H1 (cell line): ENCODE data around the gene GMPR2. TPM values are rescaled to one million over a fixed set of nuclear protein-coding genes. Genes with fewer than 3 reads are reported as not detected.
A peak's percentile ranks its signal among the peaks of the same experiment; 100 is the strongest.

Experiments
- ASH2L ChIP-seq: fragments of 200-600, 300-600 bp; sonication (generic); IDR thresholded peaks from one replicate; pipeline ENCODE4 v1.7.1; 2017; ENCODE audit warnings: low read length
- EP300 ChIP-seq, 2 experiments: IDR thresholded peaks; 1 replicate in 1 of 2; 2 replicates in 1 of 2; pipeline ENCODE4 v1.6.1; 2011 to 2012; ENCODE audit warnings: low read depth in 2 of 2, low read length in 2 of 2, mild to moderate bottlenecking in 2 of 2, borderline replicate concordance in 1 of 2, inconsistent platforms in 1 of 2, moderate library complexity in 1 of 2
- HDAC6 ChIP-seq: IDR thresholded peaks from one replicate; pipeline ENCODE4 v1.7.1; 2012; ENCODE audit warnings: low read depth, mild to moderate bottlenecking, inconsistent platforms, low read length, moderate library complexity
- NRF1 ChIP-seq: IDR thresholded peaks from 2 replicates; pipeline ENCODE4 v1.6.1; 2011; ENCODE audit warnings: mild to moderate bottlenecking, low read depth, low read length, improper control_type of control experiment
- RAD21 ChIP-seq, 2 experiments: IDR thresholded peaks in 1 of 2; conservative IDR thresholded peaks in 1 of 2; 2 replicates each; pipeline ENCODE4 v1.6.1; 2011; ENCODE audit warnings: low read depth in 2 of 2, low read length in 2 of 2, improper control_type of control experiment in 1 of 2, inconsistent platforms in 1 of 2, mild to moderate bottlenecking in 1 of 2, moderate library complexity in 1 of 2
- RXRA ChIP-seq: IDR thresholded peaks from 2 replicates; pipeline ENCODE4 v1.6.1; 2011; ENCODE audit warnings: low read depth, mild to moderate bottlenecking, low read length, moderate library complexity; ENCODE audit not compliant: insufficient read depth
- TEAD4 ChIP-seq: IDR thresholded peaks from 2 replicates; pipeline ENCODE4 v1.6.1; 2012; ENCODE audit warnings: low read depth, low read length, inconsistent platforms, mixed read lengths
- polyA plus RNA-seq, 7 experiments: library from polyadenylated mRNA; depleted of rRNA in 3 of 7; stranded (reverse) in 5 of 7; unstranded in 2 of 7; fragments of >200 nt in 5 of 7; fragments of 200-250 nt in 2 of 7; gene quantifications; 1 replicate in 5 of 7; 2 replicates in 1 of 7; 4 replicates in 1 of 7; pipeline versions ENCODE4 v1.2.1 to v1.2.3, GENCODE V29; 2011 to 2013; ENCODE audit warnings: missing spikeins in 2 of 7, mixed read lengths in 2 of 7
- total RNA-seq: library from RNA; stranded (reverse); fragmentation: NEBNext Ultra II Directional; extraction: Animal tissue kit (Norgen Biotek cat#: 25700); gene quantifications from 2 replicates; pipeline ENCODE4 v1.2.1, GENCODE V29; 2021
- TF ChIP-seq, protein P1 (sequence below): fragments of 300-600 bp; sonication (generic); IDR thresholded peaks from 2 replicates; pipeline ENCODE4 v1.7.1; 2012; ENCODE audit warnings: low read length, moderate library complexity, mild to moderate bottlenecking, inconsistent platforms; ENCODE audit not compliant: insufficient replicate concordance

The GMPR2 gene
- total and polyA plus RNA-seq, 2 of the 8 experiments (the other 6 are each of a cell fraction or from before 2014, with no cell fraction given): 61.6 to 85.3 TPM

DNA sequence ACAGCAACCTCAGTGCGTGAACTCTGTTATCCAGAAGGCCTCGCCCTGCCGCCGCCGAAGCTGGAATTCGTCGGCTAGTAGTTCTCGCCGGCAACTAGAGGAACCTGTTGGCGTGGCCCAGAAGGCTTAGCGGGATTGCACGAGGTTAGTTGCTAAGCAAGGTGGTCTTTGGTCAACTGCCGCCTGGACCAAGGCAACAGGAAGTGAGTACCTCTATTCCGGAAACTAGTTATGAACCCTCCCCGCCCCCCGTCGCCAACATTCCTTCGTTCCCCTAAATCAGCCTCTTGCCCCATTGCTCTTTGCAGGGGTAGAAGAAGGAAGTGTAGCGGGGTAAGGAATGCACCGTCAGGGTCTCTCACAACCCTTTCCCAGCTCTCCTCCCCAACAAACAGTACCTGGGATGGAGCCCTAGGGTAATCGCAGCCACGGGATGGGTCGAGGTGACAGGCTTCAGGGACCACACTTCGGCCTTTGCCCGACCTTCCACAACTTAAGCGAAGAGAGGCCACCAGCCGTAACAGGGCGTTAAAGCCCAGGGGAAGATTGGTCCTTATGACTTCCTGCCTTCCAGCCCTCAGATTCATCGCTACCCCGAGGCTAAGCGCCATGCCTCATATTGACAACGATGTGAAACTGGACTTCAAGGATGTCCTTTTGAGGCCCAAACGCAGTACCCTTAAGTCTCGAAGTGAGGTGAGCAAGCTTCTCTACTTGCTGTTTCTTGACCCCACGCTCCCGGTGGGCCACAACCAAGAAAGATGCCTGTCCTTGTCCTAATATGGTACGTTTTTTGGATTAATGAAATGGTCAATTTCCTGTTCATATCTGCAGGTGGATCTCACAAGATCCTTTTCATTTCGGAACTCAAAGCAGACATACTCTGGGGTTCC lies at the start of gene GMPR2 (continued):
- TF ChIP-seq, protein P1, sequence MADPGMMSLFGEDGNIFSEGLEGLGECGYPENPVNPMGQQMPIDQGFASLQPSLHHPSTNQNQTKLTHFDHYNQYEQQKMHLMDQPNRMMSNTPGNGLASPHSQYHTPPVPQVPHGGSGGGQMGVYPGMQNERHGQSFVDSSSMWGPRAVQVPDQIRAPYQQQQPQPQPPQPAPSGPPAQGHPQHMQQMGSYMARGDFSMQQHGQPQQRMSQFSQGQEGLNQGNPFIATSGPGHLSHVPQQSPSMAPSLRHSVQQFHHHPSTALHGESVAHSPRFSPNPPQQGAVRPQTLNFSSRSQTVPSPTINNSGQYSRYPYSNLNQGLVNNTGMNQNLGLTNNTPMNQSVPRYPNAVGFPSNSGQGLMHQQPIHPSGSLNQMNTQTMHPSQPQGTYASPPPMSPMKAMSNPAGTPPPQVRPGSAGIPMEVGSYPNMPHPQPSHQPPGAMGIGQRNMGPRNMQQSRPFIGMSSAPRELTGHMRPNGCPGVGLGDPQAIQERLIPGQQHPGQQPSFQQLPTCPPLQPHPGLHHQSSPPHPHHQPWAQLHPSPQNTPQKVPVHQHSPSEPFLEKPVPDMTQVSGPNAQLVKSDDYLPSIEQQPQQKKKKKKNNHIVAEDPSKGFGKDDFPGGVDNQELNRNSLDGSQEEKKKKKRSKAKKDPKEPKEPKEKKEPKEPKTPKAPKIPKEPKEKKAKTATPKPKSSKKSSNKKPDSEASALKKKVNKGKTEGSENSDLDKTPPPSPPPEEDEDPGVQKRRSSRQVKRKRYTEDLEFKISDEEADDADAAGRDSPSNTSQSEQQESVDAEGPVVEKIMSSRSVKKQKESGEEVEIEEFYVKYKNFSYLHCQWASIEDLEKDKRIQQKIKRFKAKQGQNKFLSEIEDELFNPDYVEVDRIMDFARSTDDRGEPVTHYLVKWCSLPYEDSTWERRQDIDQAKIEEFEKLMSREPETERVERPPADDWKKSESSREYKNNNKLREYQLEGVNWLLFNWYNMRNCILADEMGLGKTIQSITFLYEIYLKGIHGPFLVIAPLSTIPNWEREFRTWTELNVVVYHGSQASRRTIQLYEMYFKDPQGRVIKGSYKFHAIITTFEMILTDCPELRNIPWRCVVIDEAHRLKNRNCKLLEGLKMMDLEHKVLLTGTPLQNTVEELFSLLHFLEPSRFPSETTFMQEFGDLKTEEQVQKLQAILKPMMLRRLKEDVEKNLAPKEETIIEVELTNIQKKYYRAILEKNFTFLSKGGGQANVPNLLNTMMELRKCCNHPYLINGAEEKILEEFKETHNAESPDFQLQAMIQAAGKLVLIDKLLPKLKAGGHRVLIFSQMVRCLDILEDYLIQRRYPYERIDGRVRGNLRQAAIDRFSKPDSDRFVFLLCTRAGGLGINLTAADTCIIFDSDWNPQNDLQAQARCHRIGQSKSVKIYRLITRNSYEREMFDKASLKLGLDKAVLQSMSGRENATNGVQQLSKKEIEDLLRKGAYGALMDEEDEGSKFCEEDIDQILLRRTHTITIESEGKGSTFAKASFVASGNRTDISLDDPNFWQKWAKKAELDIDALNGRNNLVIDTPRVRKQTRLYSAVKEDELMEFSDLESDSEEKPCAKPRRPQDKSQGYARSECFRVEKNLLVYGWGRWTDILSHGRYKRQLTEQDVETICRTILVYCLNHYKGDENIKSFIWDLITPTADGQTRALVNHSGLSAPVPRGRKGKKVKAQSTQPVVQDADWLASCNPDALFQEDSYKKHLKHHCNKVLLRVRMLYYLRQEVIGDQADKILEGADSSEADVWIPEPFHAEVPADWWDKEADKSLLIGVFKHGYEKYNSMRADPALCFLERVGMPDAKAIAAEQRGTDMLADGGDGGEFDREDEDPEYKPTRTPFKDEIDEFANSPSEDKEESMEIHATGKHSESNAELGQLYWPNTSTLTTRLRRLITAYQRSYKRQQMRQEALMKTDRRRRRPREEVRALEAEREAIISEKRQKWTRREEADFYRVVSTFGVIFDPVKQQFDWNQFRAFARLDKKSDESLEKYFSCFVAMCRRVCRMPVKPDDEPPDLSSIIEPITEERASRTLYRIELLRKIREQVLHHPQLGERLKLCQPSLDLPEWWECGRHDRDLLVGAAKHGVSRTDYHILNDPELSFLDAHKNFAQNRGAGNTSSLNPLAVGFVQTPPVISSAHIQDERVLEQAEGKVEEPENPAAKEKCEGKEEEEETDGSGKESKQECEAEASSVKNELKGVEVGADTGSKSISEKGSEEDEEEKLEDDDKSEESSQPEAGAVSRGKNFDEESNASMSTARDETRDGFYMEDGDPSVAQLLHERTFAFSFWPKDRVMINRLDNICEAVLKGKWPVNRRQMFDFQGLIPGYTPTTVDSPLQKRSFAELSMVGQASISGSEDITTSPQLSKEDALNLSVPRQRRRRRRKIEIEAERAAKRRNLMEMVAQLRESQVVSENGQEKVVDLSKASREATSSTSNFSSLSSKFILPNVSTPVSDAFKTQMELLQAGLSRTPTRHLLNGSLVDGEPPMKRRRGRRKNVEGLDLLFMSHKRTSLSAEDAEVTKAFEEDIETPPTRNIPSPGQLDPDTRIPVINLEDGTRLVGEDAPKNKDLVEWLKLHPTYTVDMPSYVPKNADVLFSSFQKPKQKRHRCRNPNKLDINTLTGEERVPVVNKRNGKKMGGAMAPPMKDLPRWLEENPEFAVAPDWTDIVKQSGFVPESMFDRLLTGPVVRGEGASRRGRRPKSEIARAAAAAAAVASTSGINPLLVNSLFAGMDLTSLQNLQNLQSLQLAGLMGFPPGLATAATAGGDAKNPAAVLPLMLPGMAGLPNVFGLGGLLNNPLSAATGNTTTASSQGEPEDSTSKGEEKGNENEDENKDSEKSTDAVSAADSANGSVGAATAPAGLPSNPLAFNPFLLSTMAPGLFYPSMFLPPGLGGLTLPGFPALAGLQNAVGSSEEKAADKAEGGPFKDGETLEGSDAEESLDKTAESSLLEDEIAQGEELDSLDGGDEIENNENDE: no peak
- TF ChIP-seq EP300 (IDR thresholded peaks at IDR 0.05; ENCODE audit: borderline replicate concordance in 1 of 2, low read depth in 2 of 2, low read length in 2 of 2) (0 out of 3 replicates have a peak, but pooled peaks of 1 of the 2 experiments have one; percentile 14), ASH2L (peak; percentile 71), NRF1 (no peak), RXRA (no peak), RAD21 (IDR thresholded peaks at IDR 0.05 in 1 of 2, conservative IDR thresholded peaks at IDR 0.05 in 1 of 2; ENCODE audit: low read depth in 2 of 2, low read length in 2 of 2) (no peak), TEAD4 (0 out of 2 replicates have a peak, but pooled peaks have one; percentile 40), HDAC6 (no peak)
